ENCODE data around the gene NAGPA. TPM values are rescaled to one million over a fixed set of nuclear protein-coding genes. Genes with fewer than 3 reads are reported as not detected.

Gene NAGPA
- total RNA-seq, 4 donors from 2014 or later: 26.0 to 46.8 (median 30.8) TPM

DNA sequence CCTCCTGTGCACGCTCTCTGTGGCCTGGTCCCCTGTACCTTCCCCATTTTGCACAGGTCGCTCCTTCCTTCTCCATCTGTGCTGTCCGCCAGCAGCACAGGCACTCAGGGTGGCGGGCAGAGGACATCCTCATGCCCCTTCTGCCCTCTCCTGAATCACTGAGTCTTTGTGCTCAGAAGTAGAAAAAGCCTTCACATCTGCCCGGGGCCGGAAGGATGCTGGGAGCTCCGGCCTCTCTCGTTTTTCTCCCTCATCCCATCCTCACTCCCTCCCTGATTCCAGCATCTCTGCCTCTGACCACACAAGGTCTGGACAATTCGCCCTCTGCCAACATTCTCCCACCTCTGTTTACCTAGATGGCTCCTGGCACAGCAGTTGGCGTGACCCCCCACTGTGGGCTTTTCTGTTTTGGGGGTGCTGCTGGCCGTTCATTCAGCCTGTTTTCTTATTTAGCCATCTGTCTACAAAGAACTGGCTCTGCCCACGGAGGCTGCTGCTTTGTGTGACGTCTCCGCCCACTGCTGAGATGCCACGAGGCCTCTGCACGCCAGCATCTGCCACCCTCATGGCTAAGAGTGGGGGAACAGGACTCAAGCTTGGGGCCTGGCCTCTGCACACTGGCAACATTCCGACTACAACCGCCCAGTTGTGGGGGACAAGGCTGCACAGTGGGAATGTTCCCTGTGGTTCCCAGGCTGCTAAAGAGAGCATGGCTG is 38.9 kb downstream of the NAGPA start:
- WGBS, 2 donors: 68 to 72% methylated on average over 17 of the region's 18 CpGs
- no peak overlapping the region for H3K27ac ChIP-seq
- no peak overlapping the region for H3K4me3 ChIP-seq (replicated peaks in 1 of 3)
- intact Hi-C loops (cut with DNase I): no loop called here
- no peaks in the 10 kb centered on the region for H3K4me1 ChIP-seq
- H3K9me3 ChIP-seq: no peaks in the 10 kb centered on the region
- DNase-seq: no peak
- TF ChIP-seq, protein P1, sequence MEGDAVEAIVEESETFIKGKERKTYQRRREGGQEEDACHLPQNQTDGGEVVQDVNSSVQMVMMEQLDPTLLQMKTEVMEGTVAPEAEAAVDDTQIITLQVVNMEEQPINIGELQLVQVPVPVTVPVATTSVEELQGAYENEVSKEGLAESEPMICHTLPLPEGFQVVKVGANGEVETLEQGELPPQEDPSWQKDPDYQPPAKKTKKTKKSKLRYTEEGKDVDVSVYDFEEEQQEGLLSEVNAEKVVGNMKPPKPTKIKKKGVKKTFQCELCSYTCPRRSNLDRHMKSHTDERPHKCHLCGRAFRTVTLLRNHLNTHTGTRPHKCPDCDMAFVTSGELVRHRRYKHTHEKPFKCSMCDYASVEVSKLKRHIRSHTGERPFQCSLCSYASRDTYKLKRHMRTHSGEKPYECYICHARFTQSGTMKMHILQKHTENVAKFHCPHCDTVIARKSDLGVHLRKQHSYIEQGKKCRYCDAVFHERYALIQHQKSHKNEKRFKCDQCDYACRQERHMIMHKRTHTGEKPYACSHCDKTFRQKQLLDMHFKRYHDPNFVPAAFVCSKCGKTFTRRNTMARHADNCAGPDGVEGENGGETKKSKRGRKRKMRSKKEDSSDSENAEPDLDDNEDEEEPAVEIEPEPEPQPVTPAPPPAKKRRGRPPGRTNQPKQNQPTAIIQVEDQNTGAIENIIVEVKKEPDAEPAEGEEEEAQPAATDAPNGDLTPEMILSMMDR (IDR thresholded peaks at IDR 0.05): no peak
- no peak for TF ChIP-seq POLR2A (IDR thresholded peaks at IDR 0.05)
- H3K27me3 ChIP-seq: no peaks in the 10 kb centered on the region
- H3K36me3 ChIP-seq: no peaks in the 10 kb centered on the region

DNA sequence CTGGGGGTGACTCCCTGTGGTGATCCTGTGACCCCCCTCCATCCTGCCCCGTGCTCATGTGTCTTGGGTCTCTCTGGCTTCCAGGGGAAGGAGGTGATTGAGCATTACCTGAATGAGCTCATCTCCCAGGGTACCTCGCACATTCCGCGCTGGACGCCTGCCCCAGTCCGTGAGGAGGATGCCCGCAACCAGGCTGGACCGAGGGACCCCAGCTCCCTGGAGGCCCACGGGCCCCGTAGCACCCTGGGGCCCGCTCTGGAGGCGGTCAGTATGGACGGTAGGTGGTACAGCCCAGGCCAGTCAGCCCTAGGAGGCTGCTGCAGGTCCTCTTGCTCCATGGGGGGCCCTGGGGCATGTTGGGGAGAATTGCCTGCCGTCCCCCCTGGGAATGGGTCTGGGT is 42.0 kb downstream of the NAGPA start:
- H3K4me3 ChIP-seq (replicated peaks in 1 of 3): no peak overlapping the region
- intact Hi-C loops (cut with DNase I): no loop called here
- H3K4me1 ChIP-seq: no peaks in the 10 kb centered on the region
- peaks cover 10% of the 10 kb centered on the region for H3K27me3 ChIP-seq
- no peak overlapping the region for H3K27ac ChIP-seq
- TF ChIP-seq POLR2A (IDR thresholded peaks at IDR 0.05): no peak
- TF ChIP-seq, protein P1 (IDR thresholded peaks at IDR 0.05): no peak
- WGBS, 2 donors: 62 to 84% methylated on average over 2 to 8 of the region's 14 CpGs
- DNase-seq: no peak
- no peaks in the 10 kb centered on the region for H3K36me3 ChIP-seq
- no peaks in the 10 kb centered on the region for H3K9me3 ChIP-seq

DNA sequence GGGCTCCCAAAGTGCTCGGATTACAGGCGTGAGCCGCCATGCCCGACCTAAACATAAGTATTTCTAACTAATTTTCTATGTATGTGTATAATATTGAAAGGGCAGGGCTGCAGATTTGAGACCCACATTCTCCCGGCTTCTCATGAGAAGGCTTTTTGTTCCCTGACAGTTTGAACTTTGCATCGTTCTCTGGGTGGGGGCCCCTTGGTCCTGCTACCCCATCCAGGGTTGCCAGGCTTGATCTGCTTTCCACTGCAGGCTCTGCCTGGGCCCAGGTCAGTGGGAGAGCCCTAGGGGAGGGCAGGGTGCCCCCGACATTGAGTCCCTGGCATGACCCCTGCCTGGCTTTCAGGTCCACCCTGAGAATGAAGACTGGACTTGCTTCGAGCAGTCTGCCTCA is 43.3 kb downstream of the NAGPA start:
- Histone ChIP-seq H3K4me3 (replicated peaks in 1 of 3) (no peak overlapping the region), H3K4me1 (no peaks in the 10 kb centered on the region), H3K9me3 (no peaks in the 10 kb centered on the region), H3K27me3 (peaks cover 10% of the 10 kb centered on the region), H3K27ac (no peak overlapping the region), H3K36me3 (no peaks in the 10 kb centered on the region)
- no peak for DNase-seq
- no peak for TF ChIP-seq POLR2A (IDR thresholded peaks at IDR 0.05)
- TF ChIP-seq, protein P1 (IDR thresholded peaks at IDR 0.05): no peak
- intact Hi-C loops (cut with DNase I): no loop called here
- 72 to 81% methylated on average over 8 of the region's 8 CpGs for WGBS, 2 donors

DNA sequence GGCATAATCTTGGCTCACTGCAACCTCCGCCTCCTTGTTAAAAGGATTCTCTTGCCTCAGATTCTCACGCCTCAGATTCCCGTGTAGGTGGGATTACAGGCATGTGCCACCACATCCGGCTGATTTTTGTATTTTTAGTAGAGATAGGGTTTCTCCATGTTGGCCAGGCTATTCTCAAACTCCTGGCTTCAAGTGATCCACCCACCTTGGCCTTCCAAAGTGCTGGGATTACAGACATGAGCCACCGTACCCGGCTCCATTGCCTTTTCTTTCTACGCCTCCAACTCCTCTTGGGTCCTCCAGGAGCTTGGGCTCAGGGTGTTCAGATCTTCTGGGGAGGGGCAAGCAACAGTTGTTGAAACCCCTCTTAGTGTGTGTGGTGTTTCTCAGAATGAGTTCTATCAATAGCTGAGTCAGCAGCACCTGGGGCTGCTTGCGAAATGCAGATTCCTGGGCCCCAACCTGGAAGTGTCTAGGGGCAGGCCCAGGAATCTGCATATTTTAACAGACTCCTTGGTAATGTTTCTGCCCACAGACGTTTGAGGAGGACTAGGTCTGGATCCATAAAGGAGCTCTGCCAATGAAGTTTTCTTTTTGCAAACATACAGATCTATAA is 44.2 kb downstream of the NAGPA start:
- H3K27ac ChIP-seq: no peak overlapping the region
- WGBS, 2 donors: 73 to 85% methylated on average over 9 of the region's 9 CpGs
- no peak for DNase-seq

DNA sequence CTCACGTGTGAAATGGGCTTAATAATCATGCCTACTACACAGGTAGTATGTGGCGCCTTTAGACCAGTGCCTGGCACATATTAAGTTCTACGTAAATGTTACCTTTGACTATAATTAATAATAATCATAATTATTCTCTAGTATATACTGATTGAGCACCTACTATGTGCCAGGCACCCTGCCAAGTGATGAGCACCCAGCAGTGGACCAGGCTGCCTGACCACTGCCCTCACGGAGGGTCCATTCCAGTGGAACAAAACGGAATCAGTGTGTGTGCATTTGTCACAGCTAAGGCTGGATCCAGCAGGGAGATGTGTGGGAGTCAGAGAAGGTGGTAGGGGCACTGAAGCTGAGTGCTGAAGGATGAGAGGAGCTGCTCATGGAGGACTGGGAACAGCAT is 45.1 kb downstream of the NAGPA start:
- DNase-seq: no peak
- no peaks in the 10 kb centered on the region for H3K9me3 ChIP-seq
- H3K36me3 ChIP-seq: no peaks in the 10 kb centered on the region
- peaks cover 10% of the 10 kb centered on the region for H3K27me3 ChIP-seq
- TF ChIP-seq, protein P1 (IDR thresholded peaks at IDR 0.05): no peak
- no peak for TF ChIP-seq POLR2A (IDR thresholded peaks at IDR 0.05)
- no peak overlapping the region for H3K4me3 ChIP-seq (replicated peaks in 1 of 3)
- 87 to 92% methylated on average over 5 of the region's 5 CpGs for WGBS, 2 donors
- H3K27ac ChIP-seq: no peak overlapping the region
- intact Hi-C loops (cut with DNase I): no loop called here
- no peaks in the 10 kb centered on the region for H3K4me1 ChIP-seq

More for the DNA sequence above, 44.2 kb downstream of the NAGPA start:
- no peaks in the 10 kb centered on the region for H3K9me3 ChIP-seq
- intact Hi-C loops (cut with DNase I): no loop called here
- no peaks in the 10 kb centered on the region for H3K4me1 ChIP-seq
- no peaks in the 10 kb centered on the region for H3K36me3 ChIP-seq
- H3K27me3 ChIP-seq: peaks cover 10% of the 10 kb centered on the region
- no peak overlapping the region for H3K4me3 ChIP-seq (replicated peaks in 1 of 3)
- TF ChIP-seq POLR2A (IDR thresholded peaks at IDR 0.05): no peak
- TF ChIP-seq, protein P1 (IDR thresholded peaks at IDR 0.05): no peak

Data from thyroid gland (tissue), 4 donors.